Measurements from ENCODE around the gene ARHGDIA.
A peak's percentile ranks its signal among the peaks of the same experiment; 100 is the strongest.

GRCh38 chr17:81831957-81832607, 39.1 kb downstream of the ARHGDIA start:
- no peak for TF ChIP-seq CTCF (IDR thresholded peaks at IDR 0.05 in 8 of 11, conservative IDR thresholded peaks at IDR 0.05 in 3 of 11)
- no peak for TF ChIP-seq POLR2A (IDR thresholded peaks at IDR 0.05)
- TF ChIP-seq POLR2AphosphoS5 (IDR thresholded peaks at IDR 0.05), result peak in 1 of 3 donors; percentile 15
